Measurements from ENCODE around the gene FYB1.

FYB1 gene

DNA sequence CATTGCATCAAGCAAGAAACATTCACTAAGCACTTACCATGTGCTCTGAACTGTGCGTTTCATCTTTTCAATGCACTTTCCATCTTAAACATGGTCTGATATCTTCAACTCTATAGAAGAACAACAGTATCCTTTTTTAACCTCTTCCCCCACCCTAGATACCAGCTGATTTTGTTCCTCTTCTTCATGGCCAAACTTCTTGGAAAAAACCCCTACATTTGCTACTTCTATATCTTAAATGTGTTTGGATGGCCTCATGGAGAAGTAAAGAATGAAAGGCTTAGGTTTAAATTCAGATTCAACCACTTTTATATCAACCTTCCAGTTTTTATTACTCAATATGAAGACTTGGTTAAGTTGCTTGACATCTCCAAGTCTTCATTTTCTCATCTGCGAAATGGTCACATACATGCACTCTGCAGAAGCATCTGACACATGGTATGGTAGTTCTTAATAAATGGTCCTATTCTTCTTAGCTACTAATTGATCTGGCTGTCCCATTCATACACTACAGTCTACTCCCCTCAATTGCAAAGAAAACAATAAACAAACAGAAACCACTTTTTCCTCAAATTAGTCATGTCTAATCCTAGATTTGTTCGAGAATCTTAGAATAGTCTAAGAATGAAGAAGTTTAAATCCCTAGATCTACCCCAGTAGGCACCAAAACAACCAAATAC is 59.4 kb downstream of the FYB1 start:
- no peaks in the 10 kb centered on the region for H3K27me3 ChIP-seq (ENCODE audit: insufficient read depth, poor library complexity, severe bottlenecking)
- H3K27ac ChIP-seq (replicated peaks) = no peak overlapping the region
- TF ChIP-seq, protein P1, sequence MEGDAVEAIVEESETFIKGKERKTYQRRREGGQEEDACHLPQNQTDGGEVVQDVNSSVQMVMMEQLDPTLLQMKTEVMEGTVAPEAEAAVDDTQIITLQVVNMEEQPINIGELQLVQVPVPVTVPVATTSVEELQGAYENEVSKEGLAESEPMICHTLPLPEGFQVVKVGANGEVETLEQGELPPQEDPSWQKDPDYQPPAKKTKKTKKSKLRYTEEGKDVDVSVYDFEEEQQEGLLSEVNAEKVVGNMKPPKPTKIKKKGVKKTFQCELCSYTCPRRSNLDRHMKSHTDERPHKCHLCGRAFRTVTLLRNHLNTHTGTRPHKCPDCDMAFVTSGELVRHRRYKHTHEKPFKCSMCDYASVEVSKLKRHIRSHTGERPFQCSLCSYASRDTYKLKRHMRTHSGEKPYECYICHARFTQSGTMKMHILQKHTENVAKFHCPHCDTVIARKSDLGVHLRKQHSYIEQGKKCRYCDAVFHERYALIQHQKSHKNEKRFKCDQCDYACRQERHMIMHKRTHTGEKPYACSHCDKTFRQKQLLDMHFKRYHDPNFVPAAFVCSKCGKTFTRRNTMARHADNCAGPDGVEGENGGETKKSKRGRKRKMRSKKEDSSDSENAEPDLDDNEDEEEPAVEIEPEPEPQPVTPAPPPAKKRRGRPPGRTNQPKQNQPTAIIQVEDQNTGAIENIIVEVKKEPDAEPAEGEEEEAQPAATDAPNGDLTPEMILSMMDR (IDR thresholded peaks at IDR 0.05; ENCODE audit: insufficient read depth, low read length) = no peak
- TF ChIP-seq SPI1 (IDR thresholded peaks at IDR 0.05; ENCODE audit: borderline replicate concordance, low read depth) (no peak), GABPA (IDR thresholded peaks at IDR 0.05; ENCODE audit: low read depth) (no peak), POLR2AphosphoS5 (IDR thresholded peaks at IDR 0.05; ENCODE audit: low read depth) (no peak)
- TF ChIP-seq, protein P2, sequence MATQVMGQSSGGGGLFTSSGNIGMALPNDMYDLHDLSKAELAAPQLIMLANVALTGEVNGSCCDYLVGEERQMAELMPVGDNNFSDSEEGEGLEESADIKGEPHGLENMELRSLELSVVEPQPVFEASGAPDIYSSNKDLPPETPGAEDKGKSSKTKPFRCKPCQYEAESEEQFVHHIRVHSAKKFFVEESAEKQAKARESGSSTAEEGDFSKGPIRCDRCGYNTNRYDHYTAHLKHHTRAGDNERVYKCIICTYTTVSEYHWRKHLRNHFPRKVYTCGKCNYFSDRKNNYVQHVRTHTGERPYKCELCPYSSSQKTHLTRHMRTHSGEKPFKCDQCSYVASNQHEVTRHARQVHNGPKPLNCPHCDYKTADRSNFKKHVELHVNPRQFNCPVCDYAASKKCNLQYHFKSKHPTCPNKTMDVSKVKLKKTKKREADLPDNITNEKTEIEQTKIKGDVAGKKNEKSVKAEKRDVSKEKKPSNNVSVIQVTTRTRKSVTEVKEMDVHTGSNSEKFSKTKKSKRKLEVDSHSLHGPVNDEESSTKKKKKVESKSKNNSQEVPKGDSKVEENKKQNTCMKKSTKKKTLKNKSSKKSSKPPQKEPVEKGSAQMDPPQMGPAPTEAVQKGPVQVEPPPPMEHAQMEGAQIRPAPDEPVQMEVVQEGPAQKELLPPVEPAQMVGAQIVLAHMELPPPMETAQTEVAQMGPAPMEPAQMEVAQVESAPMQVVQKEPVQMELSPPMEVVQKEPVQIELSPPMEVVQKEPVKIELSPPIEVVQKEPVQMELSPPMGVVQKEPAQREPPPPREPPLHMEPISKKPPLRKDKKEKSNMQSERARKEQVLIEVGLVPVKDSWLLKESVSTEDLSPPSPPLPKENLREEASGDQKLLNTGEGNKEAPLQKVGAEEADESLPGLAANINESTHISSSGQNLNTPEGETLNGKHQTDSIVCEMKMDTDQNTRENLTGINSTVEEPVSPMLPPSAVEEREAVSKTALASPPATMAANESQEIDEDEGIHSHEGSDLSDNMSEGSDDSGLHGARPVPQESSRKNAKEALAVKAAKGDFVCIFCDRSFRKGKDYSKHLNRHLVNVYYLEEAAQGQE (IDR thresholded peaks at IDR 0.05; ENCODE audit: insufficient replicate concordance, low read depth) = no peak
- no peak for DNase-seq (ENCODE audit: low read depth in 1 of 2, low spot score in 1 of 2)
- H3K4me3 ChIP-seq (replicated peaks; ENCODE audit: insufficient read depth, low read length) = no peak overlapping the region

DNA sequence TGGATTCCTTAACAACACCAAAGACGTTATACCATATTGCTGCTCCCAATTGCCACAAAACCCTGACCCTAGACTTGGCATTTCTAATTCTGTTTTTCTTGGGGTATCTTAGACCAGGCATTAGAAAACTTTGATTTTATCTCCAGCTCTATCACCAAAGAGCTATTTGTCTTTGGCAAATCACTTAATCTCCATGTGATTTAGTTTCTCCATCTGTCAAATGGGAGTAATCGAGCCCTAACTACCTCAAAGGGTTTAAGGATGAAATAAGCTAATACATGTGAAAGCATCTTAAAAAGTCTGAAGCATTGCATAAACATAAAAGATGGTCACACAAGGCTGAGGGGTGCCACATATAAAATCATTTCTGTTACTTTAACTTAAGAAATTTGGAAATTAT is 60.6 kb downstream of the FYB1 start:
- no peak for TF ChIP-seq SPI1 (IDR thresholded peaks at IDR 0.05; ENCODE audit: borderline replicate concordance, low read depth)
- TF ChIP-seq, protein P1 (IDR thresholded peaks at IDR 0.05; ENCODE audit: insufficient read depth, low read length) = no peak
- no peak for TF ChIP-seq POLR2AphosphoS5 (IDR thresholded peaks at IDR 0.05; ENCODE audit: low read depth)
- TF ChIP-seq, protein P2 (IDR thresholded peaks at IDR 0.05; ENCODE audit: insufficient replicate concordance, low read depth) = no peak
- TF ChIP-seq GABPA (IDR thresholded peaks at IDR 0.05; ENCODE audit: low read depth) = no peak
- H3K27ac ChIP-seq (replicated peaks) = no peak overlapping the region
- H3K27me3 ChIP-seq (ENCODE audit: insufficient read depth, poor library complexity, severe bottlenecking) = no peaks in the 10 kb centered on the region
- H3K4me3 ChIP-seq (replicated peaks; ENCODE audit: insufficient read depth, low read length) = no peak overlapping the region
- no peak for DNase-seq (ENCODE audit: low read depth in 1 of 2, low spot score in 1 of 2)

DNA sequence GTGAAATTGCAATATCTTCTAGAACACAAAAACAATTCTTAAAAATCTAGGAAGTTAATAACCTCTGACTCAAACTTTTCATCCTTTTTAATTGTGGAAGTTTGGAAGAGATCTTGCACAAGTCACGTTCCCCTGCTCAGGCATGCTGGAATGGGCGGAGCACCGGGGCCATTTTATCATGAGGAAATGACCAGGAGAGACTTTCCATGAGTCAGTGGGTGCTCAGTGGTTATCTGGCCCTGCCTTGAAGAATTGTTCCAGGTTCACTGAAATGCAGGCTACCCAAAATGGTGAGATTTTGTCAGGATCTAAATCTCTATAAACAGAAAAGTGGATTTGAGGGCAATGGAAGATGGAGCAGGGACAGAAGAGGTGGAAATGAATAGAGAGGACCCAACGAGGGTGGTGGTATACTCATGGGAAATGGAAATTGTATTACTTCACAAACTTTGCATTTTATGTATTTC is 61.2 kb downstream of the FYB1 start:
- Histone ChIP-seq H3K4me3 (replicated peaks; ENCODE audit: insufficient read depth, low read length) (no peak overlapping the region), H3K27me3 (ENCODE audit: insufficient read depth, poor library complexity, severe bottlenecking) (no peaks in the 10 kb centered on the region), H3K27ac (replicated peaks) (no peak overlapping the region)
- TF ChIP-seq GABPA (IDR thresholded peaks at IDR 0.05; ENCODE audit: low read depth) (no peak), POLR2AphosphoS5 (IDR thresholded peaks at IDR 0.05; ENCODE audit: low read depth) (no peak), SPI1 (IDR thresholded peaks at IDR 0.05; ENCODE audit: borderline replicate concordance, low read depth) (no peak)
- TF ChIP-seq, protein P2 (IDR thresholded peaks at IDR 0.05; ENCODE audit: insufficient replicate concordance, low read depth) = no peak
- TF ChIP-seq, protein P1 (IDR thresholded peaks at IDR 0.05; ENCODE audit: insufficient read depth, low read length) = no peak
- no peak for DNase-seq (ENCODE audit: low read depth in 1 of 2, low spot score in 1 of 2)

Measured in HL-60 (cell line).